GM19452 (cell line): ENCODE data around the gene ARHGAP24.
A peak's percentile ranks its signal among the peaks of the same experiment; 100 is the strongest.

Experiments
- ATAC-seq: cut with Tn5 transposase; IDR thresholded peaks from one replicate; pipeline ENCODE4 v1.9.1; 2021; ENCODE audit not compliant: unreplicated experiment

The ARHGAP24 gene

GRCh38 chr4:85772470-85772869 is 297.5 kb downstream of the ARHGAP24 start:
- no peak for ATAC-seq

GRCh38 chr4:85773372-85773771 is 298.4 kb downstream of the ARHGAP24 start:
- no peak for ATAC-seq

GRCh38 chr4:85774000-85774399 is 299.1 kb downstream of the ARHGAP24 start:
- no peak for ATAC-seq

- no peak for ATAC-seq
Measured at GRCh38 chr4:85774489-85774888, 299.5 kb downstream of the ARHGAP24 start.

GRCh38 chr4:85776096-85776495 is 301.1 kb downstream of the ARHGAP24 start:
- ATAC-seq, result no peak

- ATAC-seq, result no peak
Measured at GRCh38 chr4:85776579-85776978, 301.6 kb downstream of the ARHGAP24 start.

- peak; percentile 76 for ATAC-seq
Measured at GRCh38 chr4:85777908-85778631, 303.1 kb downstream of the ARHGAP24 start.

- peak; percentile 77 for ATAC-seq
Measured at GRCh38 chr4:85778632-85779131, 303.7 kb downstream of the ARHGAP24 start.

GRCh38 chr4:85779165-85779564 is 304.2 kb downstream of the ARHGAP24 start:
- no peak for ATAC-seq

- peak; percentile 30 for ATAC-seq
Measured at GRCh38 chr4:85780664-85781063, 305.7 kb downstream of the ARHGAP24 start.

- peak; percentile 27 for ATAC-seq
Measured at GRCh38 chr4:85783483-85783882, 308.5 kb downstream of the ARHGAP24 start.

- no peak for ATAC-seq
Measured at GRCh38 chr4:85783900-85784299, 308.9 kb downstream of the ARHGAP24 start.

- no peak for ATAC-seq
Measured at GRCh38 chr4:85784348-85784747, 309.4 kb downstream of the ARHGAP24 start.

GRCh38 chr4:85784947-85785346 is 310.0 kb downstream of the ARHGAP24 start:
- peak; percentile 52 for ATAC-seq

- no peak for ATAC-seq
Measured at GRCh38 chr4:85787133-85787532, 312.2 kb downstream of the ARHGAP24 start.

GRCh38 chr4:85788604-85789003 is 313.7 kb downstream of the ARHGAP24 start:
- ATAC-seq, result no peak

GRCh38 chr4:85789241-85789640 is 314.3 kb downstream of the ARHGAP24 start:
- no peak for ATAC-seq

GRCh38 chr4:85790582-85790981 is 315.6 kb downstream of the ARHGAP24 start:
- no peak for ATAC-seq

- no peak for ATAC-seq
Measured at GRCh38 chr4:85792376-85793232, 317.7 kb downstream of the ARHGAP24 start.

GRCh38 chr4:85793233-85793585 is 318.3 kb downstream of the ARHGAP24 start:
- no peak for ATAC-seq

- ATAC-seq, result no peak
Measured at GRCh38 chr4:85798012-85798770, 323.2 kb downstream of the ARHGAP24 start.
